Tibial nerve (tissue), 4 donors: ENCODE measurements around the gene CTNNBIP1. TPM values are rescaled to one million over a fixed set of nuclear protein-coding genes. Genes with fewer than 3 reads are reported as not detected.
"Not testable (repeated sequence)": the region's sequence is repeated elsewhere in the genome, so short reads cannot be mapped to it uniquely, and the experiment has no call there.

Experiments used
- DNase-seq, 2 donors: peaks; one replicate each; pipeline ENCODE4 v3.0.0-alpha.2; 2019; ENCODE audit warnings: low spot score in 2 of 2
- H3K27ac ChIP-seq, 4 donors: fragments of 200-600 bp; sonication (generic) in 3 of 4; one replicate each; pipeline ENCODE4 v1.5.1; 2017 to 2019; ENCODE audit warnings: mild to moderate bottlenecking in 1 of 4
- H3K27me3 ChIP-seq, 2 donors: fragments of 200-600 bp; sonication (generic) in 1 of 2; one replicate each; pipeline versions ENCODE4 v1.5.1 to v1.6.0; 2017 to 2019
- H3K36me3 ChIP-seq, 3 donors: fragments of 200-600 bp; sonication (generic); one replicate each; pipeline ENCODE4 v1.5.1; 2018 to 2019
- H3K4me1 ChIP-seq, 4 donors: fragments of 200-600 bp; sonication (generic) in 3 of 4; one replicate each; pipeline ENCODE4 v1.5.1; 2017 to 2019
- H3K4me3 ChIP-seq, 4 donors: fragments of 200-600 bp; sonication (generic) in 3 of 4; one replicate each; pipeline ENCODE4 v1.5.1; 2017 to 2019; ENCODE audit warnings: mild to moderate bottlenecking in 1 of 4, moderate library complexity in 1 of 4
- H3K9me3 ChIP-seq, 4 donors: fragments of 200-600 bp; sonication (generic) in 3 of 4; one replicate each; pipeline ENCODE4 v1.5.1; 2017 to 2019
- CTCF ChIP-seq, 5 experiments: fragments of 200-600 bp in 3 of 5; fragments of 450-650 bp in 2 of 5; sonication (generic) in 3 of 5; IDR thresholded peaks; one replicate each; pipeline ENCODE4 v1.5.1; 2016 to 2019; ENCODE audit warnings: antibody characterized with exemption in 5 of 5, mild to moderate bottlenecking in 3 of 5, moderate library complexity in 2 of 5
- EP300 ChIP-seq, 2 donors: sonication (generic); formaldehyde crosslinking; IDR thresholded peaks; one replicate each; pipeline ENCODE4 v1.6.1; 2017; ENCODE audit warnings: antibody characterized with exemption in 2 of 2, mild to moderate bottlenecking in 1 of 2
- POLR2A ChIP-seq, 2 donors: fragments of 450-650 bp; IDR thresholded peaks; one replicate each; pipeline ENCODE4 v1.6.1; 2017; ENCODE audit warnings: antibody characterized with exemption in 2 of 2, mild to moderate bottlenecking in 2 of 2, moderate library complexity in 2 of 2
- WGBS, 2 donors: methylation state at CpG; one replicate each; pipeline ENCODE4 v1.1.5; 2018; 5-methylcytosine and 5-hydroxymethylcytosine counted together
- total RNA-seq, 4 donors: library from RNA; depleted of rRNA; stranded (reverse); fragments of >200 nt; gene quantifications; one replicate each; pipeline ENCODE4 v1.1.0, GENCODE V29; 2016

Gene CTNNBIP1
- total RNA-seq, 4 donors from 2014 or later, result 17.0 to 24.9 (median 20.3) TPM

- Histone ChIP-seq H3K36me3 (no peaks in the 10 kb centered on the region), H3K4me1 (peaks cover 0 to 59% (median 6%) of the 10 kb centered on the region in 4 donors), H3K27me3 (no peaks in the 10 kb centered on the region), H3K9me3 (no peaks in the 10 kb centered on the region), H3K4me3 (no peak overlapping the region), H3K27ac (no peak overlapping the region)
- 61 to 73% methylated on average over 6 of the region's 6 CpGs for WGBS, 2 donors
- no peak for DNase-seq
- TF ChIP-seq CTCF (IDR thresholded peaks at IDR 0.05) (no peak), EP300 (IDR thresholded peaks at IDR 0.05) (no peak), POLR2A (IDR thresholded peaks at IDR 0.05) (no peak)
Observed at GRCh38 chr1:9811239-9811966, 98.7 kb downstream of the CTNNBIP1 start.

- Histone ChIP-seq H3K27me3 (no peaks in the 10 kb centered on the region), H3K27ac (no peak overlapping the region), H3K4me3 (no peak overlapping the region), H3K9me3 (no peaks in the 10 kb centered on the region), H3K36me3 (no peaks in the 10 kb centered on the region), H3K4me1 (peaks cover 0 to 62% (median 6%) of the 10 kb centered on the region in 4 donors)
- DNase-seq, result no peak
- WGBS, 2 donors, result 85% methylated on average over 8 of the region's 8 CpGs
- TF ChIP-seq CTCF (IDR thresholded peaks at IDR 0.05), result no peak
- TF ChIP-seq POLR2A (IDR thresholded peaks at IDR 0.05), result no peak
- no peak for TF ChIP-seq EP300 (IDR thresholded peaks at IDR 0.05)
Observed at GRCh38 chr1:9809100-9809510, 101.0 kb downstream of the CTNNBIP1 start.

GRCh38 chr1:9808459-9808858, 101.6 kb downstream of the CTNNBIP1 start:
- Histone ChIP-seq H3K4me1 (peaks cover 0 to 67% (median 6%) of the 10 kb centered on the region in 4 donors), H3K9me3 (no peaks in the 10 kb centered on the region), H3K36me3 (no peaks in the 10 kb centered on the region), H3K27ac (no peak overlapping the region), H3K27me3 (no peaks in the 10 kb centered on the region), H3K4me3 (no peak overlapping the region)
- TF ChIP-seq CTCF (IDR thresholded peaks at IDR 0.05), result no peak
- no peak for TF ChIP-seq EP300 (IDR thresholded peaks at IDR 0.05)
- no peak for TF ChIP-seq POLR2A (IDR thresholded peaks at IDR 0.05)
- WGBS, 2 donors, result 76 to 81% methylated on average over 8 of the region's 8 CpGs
- no peak for DNase-seq

- Histone ChIP-seq H3K9me3 (no peaks in the 10 kb centered on the region), H3K36me3 (no peaks in the 10 kb centered on the region), H3K27me3 (no peaks in the 10 kb centered on the region), H3K4me1 (peaks cover 0 to 76% (median 6%) of the 10 kb centered on the region in 4 donors), H3K27ac (no peak overlapping the region), H3K4me3 (no peak overlapping the region)
- WGBS, 2 donors, result 60 to 61% methylated on average over 12 of the region's 12 CpGs
- no peak for DNase-seq
- TF ChIP-seq CTCF (IDR thresholded peaks at IDR 0.05) (no peak), POLR2A (IDR thresholded peaks at IDR 0.05) (no peak), EP300 (IDR thresholded peaks at IDR 0.05) (no peak)
Observed at GRCh38 chr1:9807541-9807940, 102.5 kb downstream of the CTNNBIP1 start.

- H3K4me1 ChIP-seq, result peaks cover 0 to 68% (median 7%) of the 10 kb centered on the region in 4 donors
- not testable (repeated sequence) for H3K4me3 ChIP-seq, H3K27me3 ChIP-seq, H3K9me3 ChIP-seq, H3K36me3 ChIP-seq, H3K27ac ChIP-seq, DNase-seq
- 84 to 87% methylated on average over 5 of the region's 5 CpGs for WGBS, 2 donors
Observed at GRCh38 chr1:9805972-9806371, 104.1 kb downstream of the CTNNBIP1 start.
